ENCODE measurements around the gene PTPN1. TPM values are rescaled to one million over a fixed set of nuclear protein-coding genes. Genes with fewer than 3 reads are reported as not detected.
A peak's percentile ranks its signal among the peaks of the same experiment; 100 is the strongest.

The PTPN1 gene
- total RNA-seq, 1 donor from 2014 or later = 47.5 TPM

DNA sequence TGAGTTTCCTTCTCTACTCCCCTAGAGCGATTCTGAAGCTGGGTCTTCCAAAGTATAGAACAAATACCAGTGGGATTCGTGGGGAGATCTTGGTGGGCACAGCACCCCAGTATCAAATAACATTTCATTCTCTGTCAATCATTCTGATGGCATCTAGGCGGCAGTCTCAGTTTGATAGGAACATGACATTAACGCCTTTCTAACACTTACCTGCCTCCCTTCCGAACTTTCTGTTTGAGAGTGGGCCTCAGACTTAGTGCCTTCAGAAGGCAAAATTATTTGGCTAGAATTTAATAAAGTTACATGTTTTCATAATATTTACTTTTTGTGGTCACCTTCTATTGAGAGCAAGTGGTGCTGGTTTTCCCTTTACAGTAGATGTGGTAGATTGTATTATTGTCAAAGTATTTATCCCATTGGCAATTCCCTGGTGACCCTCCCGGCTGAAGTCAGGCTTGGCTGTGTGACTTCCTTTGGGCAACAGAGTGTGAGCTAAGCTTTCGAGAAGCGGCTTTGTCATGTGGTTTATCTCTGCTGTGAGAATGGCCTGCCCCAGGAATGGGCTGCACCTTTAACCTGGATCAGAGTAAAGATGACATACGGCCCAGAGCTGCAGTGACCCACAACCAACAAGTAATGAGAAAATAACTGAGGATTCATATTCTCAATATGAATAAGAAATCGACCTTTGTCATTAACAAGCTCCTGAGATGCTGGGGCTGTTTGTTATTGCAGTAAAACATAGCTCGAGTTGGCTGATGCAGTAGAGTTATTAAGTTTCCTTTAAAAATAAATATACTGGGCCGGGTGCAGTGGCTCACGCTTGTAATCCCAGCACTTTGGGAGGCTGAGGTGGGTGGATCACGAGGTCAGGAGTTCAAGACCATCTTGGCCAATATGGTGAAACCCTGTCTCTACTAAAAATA is 45.2 kb upstream of the PTPN1 start:
- H3K27ac Mint-ChIP-seq (ENCODE audit: unreplicated experiment) = no peak overlapping the region
- no peaks in the 10 kb centered on the region for H3K9me3 Mint-ChIP-seq (ENCODE audit: unreplicated experiment)
- H3K27me3 Mint-ChIP-seq (ENCODE audit: unreplicated experiment) = peaks cover 2% of the 10 kb centered on the region
- H3K4me1 Mint-ChIP-seq (ENCODE audit: low read depth, unreplicated experiment) = no peaks in the 10 kb centered on the region
- H3K36me3 Mint-ChIP-seq (ENCODE audit: unreplicated experiment) = no peaks in the 10 kb centered on the region
- no peak for DNase-seq
- no peak overlapping the region for H3K4me3 Mint-ChIP-seq (ENCODE audit: unreplicated experiment)
- TF ChIP-seq, protein P1, sequence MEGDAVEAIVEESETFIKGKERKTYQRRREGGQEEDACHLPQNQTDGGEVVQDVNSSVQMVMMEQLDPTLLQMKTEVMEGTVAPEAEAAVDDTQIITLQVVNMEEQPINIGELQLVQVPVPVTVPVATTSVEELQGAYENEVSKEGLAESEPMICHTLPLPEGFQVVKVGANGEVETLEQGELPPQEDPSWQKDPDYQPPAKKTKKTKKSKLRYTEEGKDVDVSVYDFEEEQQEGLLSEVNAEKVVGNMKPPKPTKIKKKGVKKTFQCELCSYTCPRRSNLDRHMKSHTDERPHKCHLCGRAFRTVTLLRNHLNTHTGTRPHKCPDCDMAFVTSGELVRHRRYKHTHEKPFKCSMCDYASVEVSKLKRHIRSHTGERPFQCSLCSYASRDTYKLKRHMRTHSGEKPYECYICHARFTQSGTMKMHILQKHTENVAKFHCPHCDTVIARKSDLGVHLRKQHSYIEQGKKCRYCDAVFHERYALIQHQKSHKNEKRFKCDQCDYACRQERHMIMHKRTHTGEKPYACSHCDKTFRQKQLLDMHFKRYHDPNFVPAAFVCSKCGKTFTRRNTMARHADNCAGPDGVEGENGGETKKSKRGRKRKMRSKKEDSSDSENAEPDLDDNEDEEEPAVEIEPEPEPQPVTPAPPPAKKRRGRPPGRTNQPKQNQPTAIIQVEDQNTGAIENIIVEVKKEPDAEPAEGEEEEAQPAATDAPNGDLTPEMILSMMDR (IDR thresholded peaks at IDR 0.05; ENCODE audit: partially characterized antibody, unreplicated experiment) = no peak

DNA sequence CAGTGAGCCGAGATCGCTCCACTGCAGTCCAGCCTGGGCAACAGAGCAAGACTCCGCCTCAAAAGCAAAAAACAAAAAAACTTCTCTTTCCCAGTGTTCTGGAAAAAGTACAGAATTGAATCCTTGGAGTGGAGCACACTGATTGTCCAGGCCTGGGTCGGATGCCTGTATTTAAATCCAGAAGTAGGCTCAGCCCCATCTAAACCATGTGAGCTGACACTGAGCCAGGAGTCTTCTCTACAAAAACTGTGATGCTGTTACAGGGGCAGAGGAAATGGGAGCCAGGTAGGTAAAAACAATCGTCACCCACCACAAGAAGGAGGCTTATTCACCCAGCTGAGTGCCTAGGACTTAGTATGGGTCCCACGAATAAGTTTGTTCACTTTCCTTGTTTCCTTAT is 43.0 kb upstream of the PTPN1 start:
- Mint-ChIP-seq H3K27ac (ENCODE audit: unreplicated experiment) (no peak overlapping the region), H3K27me3 (ENCODE audit: unreplicated experiment) (peaks cover 2% of the 10 kb centered on the region), H3K4me1 (ENCODE audit: low read depth, unreplicated experiment) (no peaks in the 10 kb centered on the region), H3K36me3 (ENCODE audit: unreplicated experiment) (no peaks in the 10 kb centered on the region), H3K9me3 (ENCODE audit: unreplicated experiment) (no peaks in the 10 kb centered on the region), H3K4me3 (ENCODE audit: unreplicated experiment) (no peak overlapping the region)
- DNase-seq = no peak
- TF ChIP-seq, protein P1 (IDR thresholded peaks at IDR 0.05; ENCODE audit: partially characterized antibody, unreplicated experiment) = no peak

DNA sequence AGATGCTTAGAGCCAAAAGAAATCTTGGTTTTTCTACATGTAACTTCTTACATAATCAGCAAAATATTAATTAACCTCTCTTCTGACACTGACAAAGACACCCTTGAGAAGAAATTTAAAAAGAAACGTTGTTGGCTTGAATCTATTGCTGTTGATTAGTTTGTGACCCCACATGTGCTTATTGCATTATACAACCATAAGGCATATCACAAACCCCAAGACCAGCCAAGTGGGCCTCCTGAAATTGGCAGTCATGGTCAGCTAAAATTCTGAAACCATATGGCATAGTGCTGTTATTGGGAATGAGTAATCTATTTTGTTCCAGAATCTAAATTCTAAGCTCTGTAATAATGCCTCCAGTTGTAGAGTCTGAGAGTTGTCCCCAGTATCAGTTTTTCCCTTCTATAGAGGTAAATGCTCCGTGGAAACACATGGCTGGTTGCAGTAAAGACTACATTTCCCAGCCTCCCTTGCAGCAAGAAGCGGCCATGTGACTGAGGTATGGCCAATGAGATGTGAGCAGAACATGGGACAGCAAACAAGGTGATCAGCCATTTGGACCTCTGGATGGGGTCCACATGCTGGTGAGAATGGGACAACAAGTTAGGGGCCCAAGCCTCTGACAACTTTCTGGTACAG is 42.3 kb upstream of the PTPN1 start:
- Mint-ChIP-seq H3K4me1 (ENCODE audit: low read depth, unreplicated experiment) (no peaks in the 10 kb centered on the region), H3K27ac (ENCODE audit: unreplicated experiment) (no peak overlapping the region), H3K4me3 (ENCODE audit: unreplicated experiment) (no peak overlapping the region), H3K9me3 (ENCODE audit: unreplicated experiment) (no peaks in the 10 kb centered on the region), H3K27me3 (ENCODE audit: unreplicated experiment) (peaks cover 2% of the 10 kb centered on the region), H3K36me3 (ENCODE audit: unreplicated experiment) (no peaks in the 10 kb centered on the region)
- TF ChIP-seq, protein P1 (IDR thresholded peaks at IDR 0.05; ENCODE audit: partially characterized antibody, unreplicated experiment) = no peak
- DNase-seq = peak; percentile 41

DNA sequence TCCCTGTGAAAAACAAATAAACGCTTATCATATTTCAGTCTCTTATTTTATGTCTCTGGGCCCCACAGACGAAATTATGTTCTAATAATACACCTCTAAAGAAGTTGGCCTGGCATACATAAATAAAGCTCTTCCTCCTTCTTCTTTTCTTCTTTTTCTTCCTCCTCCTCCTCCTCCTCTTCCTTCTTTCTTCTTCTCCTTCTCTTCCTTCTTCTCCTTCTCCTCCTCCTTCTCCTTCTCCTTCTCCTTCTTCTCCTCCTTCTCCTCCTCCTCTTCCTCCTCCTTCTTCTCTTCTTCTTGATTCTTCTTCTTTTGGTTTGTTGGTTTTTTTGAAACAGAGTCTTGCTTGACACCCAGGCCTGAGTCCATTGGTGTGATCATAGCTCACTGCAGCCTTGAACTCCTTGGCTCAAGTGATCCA is 41.8 kb upstream of the PTPN1 start:
- no peak overlapping the region for H3K27ac Mint-ChIP-seq (ENCODE audit: unreplicated experiment)
- no peaks in the 10 kb centered on the region for H3K36me3 Mint-ChIP-seq (ENCODE audit: unreplicated experiment)
- no peak for DNase-seq
- TF ChIP-seq, protein P1 (IDR thresholded peaks at IDR 0.05; ENCODE audit: partially characterized antibody, unreplicated experiment) = no peak
- H3K27me3 Mint-ChIP-seq (ENCODE audit: unreplicated experiment) = peaks cover 2% of the 10 kb centered on the region
- no peaks in the 10 kb centered on the region for H3K4me1 Mint-ChIP-seq (ENCODE audit: low read depth, unreplicated experiment)
- H3K9me3 Mint-ChIP-seq (ENCODE audit: unreplicated experiment) = no peaks in the 10 kb centered on the region
- no peak overlapping the region for H3K4me3 Mint-ChIP-seq (ENCODE audit: unreplicated experiment)
